Astrocyte of the spinal cord (primary cell): Measurements from ENCODE around the gene SULT1A1.
"Not testable (repeated sequence)": the region's sequence is repeated elsewhere in the genome, so short reads cannot be mapped to it uniquely, and the experiment has no call there.

Experiments
- DNase-seq: peaks from one replicate; pipeline ENCODE4 v3.0.0; 2011; ENCODE audit warnings: low read depth, low spot score
- H3K4me3 ChIP-seq: 2 replicates; pipeline ENCODE4 v1.5.1; 2011; ENCODE audit warnings: low read depth, mild to moderate bottlenecking, low read length, moderate library complexity
- in situ Hi-C: cut with HindIII; loops from 2 replicates; pipeline ENCODE4 v1.10.0; 2017; ENCODE audit warnings: low sequenced_read_pairs
- TF ChIP-seq, protein P1 (sequence below): IDR thresholded peaks from 2 replicates; pipeline ENCODE4 v1.5.1; 2012; ENCODE audit warnings: low read depth, mild to moderate bottlenecking, low read length, inconsistent platforms

SULT1A1 gene

DNA sequence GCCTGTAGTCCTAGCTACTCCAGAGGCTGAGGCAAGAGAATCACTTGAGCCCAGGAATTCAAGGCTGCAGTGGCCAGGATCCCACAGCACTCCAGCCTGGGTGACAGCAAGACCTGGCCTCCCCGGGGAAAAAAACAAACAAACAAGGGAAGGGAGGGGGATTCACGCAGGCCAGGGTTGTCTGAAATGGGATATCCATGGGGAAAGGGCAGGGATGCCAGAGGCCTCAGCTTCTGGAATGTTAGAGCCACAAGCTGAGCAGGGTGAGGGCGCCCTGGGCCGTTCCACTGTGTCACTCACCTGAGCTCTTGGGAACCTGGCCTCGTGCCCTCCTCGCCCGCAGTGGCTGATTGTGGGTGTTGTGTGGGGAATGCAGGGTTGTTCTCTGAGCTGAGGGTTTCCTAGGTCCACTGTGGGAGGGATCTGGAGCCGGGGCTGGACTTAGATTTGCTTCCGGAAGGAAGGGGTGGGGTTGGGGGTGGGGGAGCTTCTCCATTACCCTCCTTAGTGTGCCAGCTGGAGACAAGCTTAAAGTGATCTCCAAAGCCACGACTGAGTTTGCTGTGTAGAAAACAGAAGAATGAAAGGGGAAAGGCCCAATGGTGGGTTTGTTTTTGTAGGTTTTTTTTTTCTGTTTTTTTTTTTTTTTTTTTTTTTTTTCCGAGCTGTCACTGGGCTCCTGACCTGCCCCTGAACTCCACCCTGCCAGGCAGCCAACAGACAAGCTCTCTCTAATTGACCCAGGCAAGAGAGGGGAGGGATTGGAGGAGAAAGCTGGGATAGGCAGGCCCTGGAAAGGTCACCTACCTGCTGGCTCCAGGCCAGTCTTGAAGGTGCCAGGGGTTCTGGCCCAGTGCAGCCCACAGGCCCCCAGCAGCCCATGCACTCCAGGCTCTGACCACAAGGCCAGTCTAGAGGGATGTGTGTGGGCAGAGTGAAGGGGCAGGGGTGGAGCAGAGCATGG is at the start of gene SULT1A1:
TSS of gene SULT1A1 (minus strand) at position 414 of the 964 bp plus-strand sequence. CDS start 1,189 bp downstream, outside the sequence.
- TF ChIP-seq, protein P1, sequence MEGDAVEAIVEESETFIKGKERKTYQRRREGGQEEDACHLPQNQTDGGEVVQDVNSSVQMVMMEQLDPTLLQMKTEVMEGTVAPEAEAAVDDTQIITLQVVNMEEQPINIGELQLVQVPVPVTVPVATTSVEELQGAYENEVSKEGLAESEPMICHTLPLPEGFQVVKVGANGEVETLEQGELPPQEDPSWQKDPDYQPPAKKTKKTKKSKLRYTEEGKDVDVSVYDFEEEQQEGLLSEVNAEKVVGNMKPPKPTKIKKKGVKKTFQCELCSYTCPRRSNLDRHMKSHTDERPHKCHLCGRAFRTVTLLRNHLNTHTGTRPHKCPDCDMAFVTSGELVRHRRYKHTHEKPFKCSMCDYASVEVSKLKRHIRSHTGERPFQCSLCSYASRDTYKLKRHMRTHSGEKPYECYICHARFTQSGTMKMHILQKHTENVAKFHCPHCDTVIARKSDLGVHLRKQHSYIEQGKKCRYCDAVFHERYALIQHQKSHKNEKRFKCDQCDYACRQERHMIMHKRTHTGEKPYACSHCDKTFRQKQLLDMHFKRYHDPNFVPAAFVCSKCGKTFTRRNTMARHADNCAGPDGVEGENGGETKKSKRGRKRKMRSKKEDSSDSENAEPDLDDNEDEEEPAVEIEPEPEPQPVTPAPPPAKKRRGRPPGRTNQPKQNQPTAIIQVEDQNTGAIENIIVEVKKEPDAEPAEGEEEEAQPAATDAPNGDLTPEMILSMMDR = no peak
- DNase-seq = no peak
- no peak within 1 kb of the TSS for H3K4me3 ChIP-seq
- in situ Hi-C loops = no loop called here

DNA sequence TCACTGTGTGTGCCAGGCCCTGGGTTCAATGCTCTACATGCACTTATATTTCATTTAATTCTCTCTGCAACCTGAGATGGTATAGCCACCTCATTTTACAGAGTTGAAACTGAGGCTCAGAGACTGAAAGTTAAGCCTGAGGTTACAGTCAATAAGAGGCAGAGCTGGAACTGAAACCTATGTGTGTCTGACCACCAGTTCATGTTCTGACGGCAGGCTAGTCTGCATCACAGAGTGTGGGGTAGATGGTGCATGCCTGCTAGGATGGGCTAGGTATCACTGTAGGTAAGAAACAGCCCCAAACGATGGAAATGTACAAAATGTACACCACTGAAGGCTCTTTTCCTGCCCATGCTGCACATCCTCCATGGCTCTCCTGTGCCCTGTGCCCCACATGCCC is 30.1 kb upstream of the SULT1A1 start:
- DNase-seq, in situ Hi-C loops: not testable (repeated sequence)

DNA sequence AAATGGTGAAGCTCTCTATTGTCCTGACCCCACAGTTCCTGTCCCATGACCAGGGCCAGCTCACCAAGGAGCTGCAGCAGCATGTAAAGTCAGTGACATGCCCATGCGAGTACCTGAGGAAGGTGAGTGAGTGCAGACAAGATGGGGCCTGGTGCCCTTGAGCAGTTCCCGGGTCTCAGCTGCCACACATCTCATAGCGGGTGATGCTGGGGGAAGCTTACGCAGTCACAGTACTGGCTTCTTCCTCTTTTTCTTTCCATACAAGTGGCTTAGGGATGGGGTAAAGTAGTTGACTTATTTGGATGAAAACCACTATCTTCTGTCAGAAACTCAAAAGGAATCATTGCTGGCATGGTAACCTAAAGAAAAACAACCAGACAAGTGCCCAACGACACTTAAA is 28.5 kb upstream of the SULT1A1 start:
- H3K4me3 ChIP-seq, in situ Hi-C loops, DNase-seq: not testable (repeated sequence)

More for the DNA sequence above, 30.1 kb upstream of the SULT1A1 start:
- H3K4me3 ChIP-seq = not testable (repeated sequence)

DNA sequence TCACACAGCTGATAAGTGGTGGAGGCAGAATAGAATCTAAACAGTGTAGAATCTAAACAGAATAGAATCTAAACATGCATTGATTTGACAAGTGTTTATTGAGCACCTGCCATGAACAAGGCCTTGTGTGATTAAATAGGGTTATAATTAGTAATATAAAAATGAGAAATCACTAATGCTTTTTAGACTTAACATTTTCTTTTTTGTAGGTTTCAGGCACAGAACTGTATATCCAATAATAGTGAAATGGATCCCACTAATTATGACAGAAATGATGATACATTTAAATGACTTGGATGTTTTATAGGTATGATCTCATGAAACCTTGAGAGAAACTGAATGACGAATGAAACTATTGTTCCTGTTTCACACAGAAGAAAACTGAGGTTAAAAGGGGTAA is 27.9 kb upstream of the SULT1A1 start, which contains the start of gene NPIPB8:
TSS of gene NPIPB8 (plus strand) at position 301 of the 400 bp plus-strand sequence. CDS start 296 bp downstream, outside the sequence.
- DNase-seq, H3K4me3 ChIP-seq, in situ Hi-C loops: not testable (repeated sequence)

DNA sequence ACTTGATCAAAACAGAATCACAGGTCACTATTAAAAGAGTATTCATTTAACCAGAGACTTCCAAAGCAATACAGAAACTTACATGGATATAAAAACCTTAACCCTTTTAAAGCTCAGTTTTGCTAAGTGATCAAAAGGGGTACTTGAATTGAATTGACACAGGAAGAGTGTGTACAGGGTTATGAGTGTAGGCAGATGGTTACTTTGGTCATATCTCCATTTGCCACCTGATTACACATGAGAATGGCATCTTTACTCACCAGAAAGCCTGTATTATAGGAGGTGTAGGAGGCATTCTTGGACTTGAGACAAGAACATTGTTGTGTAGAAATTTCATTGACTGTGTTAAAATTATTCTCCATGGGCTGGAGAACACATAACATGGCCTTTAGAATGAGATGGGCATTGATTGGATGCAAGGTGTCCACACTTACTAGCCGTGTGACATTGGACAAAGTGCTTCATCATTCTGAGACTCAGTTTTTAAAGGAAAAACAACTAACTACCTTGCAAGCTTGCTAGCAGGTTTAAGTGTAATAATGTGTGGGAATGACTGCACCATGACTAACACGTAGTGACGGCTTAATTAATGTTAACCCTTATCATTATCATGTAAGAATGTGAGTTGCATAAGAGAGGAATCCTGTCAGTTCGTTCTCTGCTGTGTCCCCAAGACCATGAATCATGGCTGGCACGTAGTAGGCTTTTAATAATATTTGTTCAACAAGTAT is 26.4 kb upstream of the SULT1A1 start:
- H3K4me3 ChIP-seq, in situ Hi-C loops: not testable (repeated sequence)
- DNase-seq = peak; percentile 32

DNA sequence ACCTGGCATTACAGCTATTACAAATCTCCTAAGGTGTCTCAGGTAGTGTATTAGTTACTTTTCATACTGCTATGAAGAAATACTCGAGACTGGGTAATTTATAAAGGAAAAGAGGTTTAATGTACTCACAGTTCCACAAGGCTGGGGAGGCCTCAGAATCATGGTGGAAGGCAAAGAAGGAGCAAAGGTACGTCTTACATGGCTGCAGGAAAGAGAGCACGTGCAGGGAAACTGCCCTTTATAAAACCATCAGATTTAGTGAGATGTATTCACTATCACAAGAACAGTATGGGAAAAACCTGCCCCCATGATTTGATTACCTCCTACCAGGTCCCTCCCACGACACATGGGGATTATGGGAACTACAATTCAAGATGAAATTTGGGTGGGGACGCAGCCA is 21.1 kb upstream of the SULT1A1 start:
- H3K4me3 ChIP-seq, in situ Hi-C loops, DNase-seq: not testable (repeated sequence)

DNA sequence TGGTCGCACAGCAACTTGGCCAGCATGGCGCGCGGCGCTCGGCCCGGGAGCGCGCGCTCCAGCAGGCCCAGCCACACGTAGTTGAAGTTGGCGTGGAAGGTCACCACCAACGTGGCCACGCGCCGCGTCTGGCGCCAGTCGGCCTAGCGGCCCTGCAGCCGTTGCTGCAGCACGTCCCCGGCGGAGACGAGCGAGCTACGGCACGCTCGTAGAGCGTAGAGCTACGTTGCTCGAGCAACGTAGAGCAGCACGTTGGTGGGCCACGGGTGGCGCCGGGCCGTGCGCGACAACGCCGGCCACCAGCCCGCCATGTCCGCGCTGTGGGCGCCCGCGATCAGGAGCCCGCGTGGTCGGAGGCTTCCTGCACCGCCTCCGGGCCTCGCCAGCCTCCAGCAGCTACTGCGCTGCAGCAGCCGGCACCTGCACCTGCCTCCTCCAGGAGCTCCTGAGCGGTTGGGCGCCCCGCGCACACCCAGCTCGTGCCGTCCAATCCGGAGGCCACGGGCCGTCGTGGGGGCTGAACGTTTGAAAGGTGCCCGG is 13.4 kb upstream of the SULT1A1 start:
- peak; percentile 12 for DNase-seq
- TF ChIP-seq, protein P1 = no peak
- in situ Hi-C loops = no loop called here
- peak overlapping the region; percentile 22 for H3K4me3 ChIP-seq

DNA sequence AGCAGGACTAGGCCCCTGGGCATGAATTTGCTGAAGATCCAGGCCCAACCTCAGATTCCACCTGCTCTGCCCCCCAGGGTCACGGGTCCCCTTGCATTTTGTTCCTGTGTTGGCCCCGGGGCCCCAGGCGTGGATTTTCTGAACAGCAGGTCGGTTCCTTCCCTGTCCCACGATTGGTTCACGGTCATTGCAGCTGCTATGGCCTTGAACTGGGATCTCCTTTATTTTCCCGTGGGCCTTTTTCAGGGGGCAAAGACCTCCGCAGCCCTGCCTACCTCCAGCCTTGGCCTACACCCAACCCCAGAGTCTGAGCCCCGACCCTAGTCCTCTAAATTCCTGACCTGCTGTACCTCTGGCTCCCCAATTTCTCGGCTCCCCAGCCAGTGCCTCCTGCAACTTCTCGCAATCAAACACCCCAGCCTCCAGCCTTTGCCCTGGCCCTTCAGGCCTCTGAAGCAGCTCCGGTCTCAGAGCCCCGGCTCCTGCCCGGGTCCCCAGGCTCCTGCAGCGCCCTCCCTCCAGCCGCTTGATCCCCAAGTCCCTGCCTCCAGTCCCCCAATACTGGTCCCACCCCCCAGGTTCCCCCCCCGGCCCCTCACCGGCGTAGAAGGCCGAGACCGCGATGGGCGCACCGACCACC is 12.8 kb upstream of the SULT1A1 start:
- H3K4me3 ChIP-seq, in situ Hi-C loops: not testable (repeated sequence)

DNA sequence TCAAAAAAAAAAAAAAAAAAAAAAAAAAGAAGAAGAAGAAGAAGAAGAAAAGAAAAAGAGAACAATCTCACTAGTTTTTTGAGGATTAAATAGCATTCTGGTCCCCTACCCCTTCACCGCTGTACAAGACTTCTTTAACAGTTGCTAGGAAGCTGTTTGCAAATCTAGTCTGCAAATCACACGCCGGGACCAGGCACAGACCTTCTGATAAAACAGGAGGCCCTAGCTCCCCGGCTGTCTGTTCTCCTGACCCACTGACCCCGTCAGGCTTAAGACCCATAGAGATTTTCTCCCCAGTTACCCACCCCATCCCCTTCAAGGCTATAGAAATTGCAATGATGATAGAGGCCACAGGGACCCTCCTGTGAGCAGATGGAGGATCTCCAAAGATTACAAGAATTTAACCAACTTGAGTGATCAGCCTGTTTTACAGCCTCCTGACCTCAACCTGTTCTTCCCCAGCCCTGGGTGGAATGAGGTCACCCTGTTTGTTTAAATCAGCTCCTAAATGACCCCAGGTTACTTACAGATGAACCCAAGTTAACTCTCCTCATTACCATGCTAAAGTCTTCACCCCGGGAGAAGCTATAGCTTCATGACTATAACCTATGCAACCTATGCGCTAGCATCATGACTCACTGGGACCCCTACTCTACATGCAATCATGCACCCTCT is 11.8 kb upstream of the SULT1A1 start:
- H3K4me3 ChIP-seq = no peak overlapping the region
- no peak for DNase-seq
- TF ChIP-seq, protein P1 = no peak
- in situ Hi-C loops = no loop called here

More for the DNA sequence above, 12.8 kb upstream of the SULT1A1 start:
- not testable (repeated sequence) for DNase-seq

DNA sequence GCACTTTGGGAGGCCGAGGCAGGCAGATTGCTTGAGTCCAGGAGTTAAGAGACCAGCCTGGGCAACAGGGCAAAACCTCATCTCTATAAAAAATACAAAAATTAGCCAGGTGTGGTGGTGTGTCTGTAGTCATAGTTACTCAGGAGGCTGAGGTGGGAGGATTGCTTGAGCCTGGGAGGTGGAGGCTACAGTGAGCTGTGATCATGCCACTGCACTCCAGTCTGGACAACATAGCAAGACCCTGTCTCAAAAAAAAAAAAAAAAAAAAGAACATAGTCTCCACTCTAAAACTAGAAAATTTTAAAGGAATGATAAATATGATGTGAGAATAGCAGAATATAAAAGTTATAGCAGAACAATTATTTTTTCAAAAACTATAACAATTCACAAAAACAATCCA is 10.5 kb upstream of the SULT1A1 start:
- in situ Hi-C loops, DNase-seq, H3K4me3 ChIP-seq: not testable (repeated sequence)
